Kidney capillary endothelial cell (primary cell): ENCODE data around the gene FAIM.
"Not testable (repeated sequence)": the region's sequence is repeated elsewhere in the genome, so short reads cannot be mapped to it uniquely, and the experiment has no call there.

ENCODE experiments used
- DNase-seq: peaks from one replicate; pipeline ENCODE4 v3.0.0-alpha.2; 2018; ENCODE audit warnings: low spot score

The FAIM gene, protein sequence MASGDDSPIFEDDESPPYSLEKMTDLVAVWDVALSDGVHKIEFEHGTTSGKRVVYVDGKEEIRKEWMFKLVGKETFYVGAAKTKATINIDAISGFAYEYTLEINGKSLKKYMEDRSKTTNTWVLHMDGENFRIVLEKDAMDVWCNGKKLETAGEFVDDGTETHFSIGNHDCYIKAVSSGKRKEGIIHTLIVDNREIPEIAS

GRCh38 chr3:138608322-138609135 lies at the start of gene FAIM:
FAIM (plus strand) TSS chr3:138608771; CDS start chr3:138619727, 10,956 bp downstream.
- DNase-seq: peak; percentile 32

DNA sequence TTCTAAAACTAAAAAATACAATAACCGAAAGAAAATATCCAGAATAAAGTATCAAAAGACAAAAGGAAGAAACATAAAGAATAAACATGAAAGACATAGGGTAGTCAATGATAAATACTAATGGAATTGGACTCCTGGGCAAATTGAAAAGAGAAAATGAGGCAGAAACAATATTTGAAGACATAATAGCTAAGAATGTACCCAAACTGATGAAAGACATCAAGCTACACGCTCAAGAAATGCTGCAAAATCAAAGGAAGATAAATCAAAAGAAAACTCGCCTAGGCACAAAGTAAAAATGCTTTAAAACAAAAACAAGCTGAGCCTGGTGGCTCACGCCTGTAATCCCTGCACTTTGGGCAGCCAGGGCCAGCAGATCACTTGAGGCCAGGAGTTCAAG lies 49.4 kb upstream of the FAIM start:
- no peak for DNase-seq

- no peak for DNase-seq
Observed at GRCh38 chr3:138560501-138560900, 48.1 kb upstream of the FAIM start.

DNA sequence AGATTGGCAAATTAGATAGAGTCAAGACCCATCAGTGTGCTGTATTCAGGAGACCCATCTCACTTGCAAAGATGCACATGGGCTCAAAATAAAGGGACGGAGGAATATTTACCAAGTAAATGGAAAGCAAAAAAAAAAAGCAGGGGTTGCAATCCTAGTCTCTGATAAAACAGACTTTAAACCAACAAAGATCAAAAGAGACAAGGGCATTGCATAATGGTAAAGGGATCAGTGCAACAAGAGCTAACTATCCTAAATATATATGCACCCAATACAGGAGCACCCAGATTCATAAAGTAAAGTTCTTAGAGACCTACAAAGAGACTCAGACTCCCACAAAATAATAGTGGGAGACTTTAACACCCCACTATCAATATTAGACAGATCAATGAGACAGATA lies 45.7 kb upstream of the FAIM start:
- DNase-seq: not testable (repeated sequence)

DNA sequence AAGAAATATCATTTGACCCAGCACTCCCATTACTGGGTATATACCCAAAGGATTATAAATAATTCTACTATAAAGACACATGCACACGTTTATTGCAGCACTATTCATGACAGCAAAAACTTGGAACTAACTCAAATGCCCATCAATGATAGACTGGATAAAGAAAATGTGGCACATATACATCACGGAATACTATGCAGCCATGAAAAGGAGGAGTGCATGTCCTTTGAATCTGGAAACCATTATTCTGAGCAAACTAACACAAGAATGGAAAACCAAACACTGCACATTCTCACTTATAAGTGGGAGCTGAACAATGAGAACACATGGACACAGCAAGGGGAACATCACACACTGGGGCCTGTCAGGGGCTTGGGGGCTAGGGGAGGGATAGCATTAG lies 42.3 kb upstream of the FAIM start:
- not testable (repeated sequence) for DNase-seq

DNA sequence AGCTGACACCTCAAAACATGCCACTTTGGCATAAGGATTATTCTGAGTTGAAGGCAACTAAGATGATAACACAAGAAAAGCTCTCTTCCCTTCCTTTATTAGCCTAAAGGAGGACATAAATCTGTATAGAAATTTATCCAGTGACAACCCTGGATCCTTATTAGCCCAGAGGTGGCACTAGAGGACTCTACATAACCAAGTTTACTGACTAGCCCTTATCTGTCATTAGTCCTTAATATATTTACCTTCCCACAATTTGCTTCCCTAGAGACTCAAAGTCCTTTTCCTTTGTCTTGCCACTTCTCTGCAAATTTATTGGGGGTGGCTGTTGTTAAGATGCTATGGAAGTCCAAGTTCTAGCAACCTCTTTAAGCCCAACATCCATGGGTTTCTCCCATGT lies 41.2 kb upstream of the FAIM start:
- DNase-seq: no peak

DNA sequence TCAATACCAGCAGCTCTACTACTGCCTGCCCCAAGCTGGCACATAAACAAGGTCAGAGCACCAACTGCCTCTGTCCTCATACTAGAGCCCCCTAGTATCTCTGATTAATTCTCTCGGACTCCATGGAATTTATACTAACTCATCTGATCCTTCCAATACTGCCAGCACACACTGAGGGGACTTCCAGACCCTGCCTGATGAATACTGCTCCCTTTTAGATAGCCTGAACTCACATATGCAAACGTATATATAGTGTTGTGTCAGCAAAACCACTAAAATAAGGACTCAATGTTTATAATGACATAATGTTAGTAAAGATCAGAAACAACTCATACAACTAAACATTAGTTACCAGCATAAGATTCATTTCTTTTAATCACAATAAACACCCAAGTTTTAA lies 39.5 kb upstream of the FAIM start:
- DNase-seq: no peak

- DNase-seq: not testable (repeated sequence)
Observed at GRCh38 chr3:138569624-138570023, 38.9 kb upstream of the FAIM start.

DNA sequence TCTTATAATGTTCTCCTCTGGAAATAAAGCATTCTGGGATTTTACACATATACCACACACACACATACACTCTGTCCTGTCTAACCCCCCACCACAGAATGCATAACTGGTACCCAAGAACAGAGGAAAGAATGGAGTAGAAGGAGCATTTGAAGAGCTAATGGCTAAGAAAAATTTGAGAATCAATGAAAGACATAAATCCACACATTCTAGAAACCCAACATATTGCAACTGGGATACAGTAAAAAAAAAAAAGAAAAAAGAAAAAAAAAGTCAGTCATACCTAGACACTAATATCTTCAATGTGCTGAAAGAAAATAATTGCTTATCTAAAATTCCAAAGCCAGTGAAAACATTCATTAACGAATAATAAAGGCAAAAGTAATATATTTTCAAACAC lies 35.4 kb upstream of the FAIM start:
- DNase-seq: no peak

DNA sequence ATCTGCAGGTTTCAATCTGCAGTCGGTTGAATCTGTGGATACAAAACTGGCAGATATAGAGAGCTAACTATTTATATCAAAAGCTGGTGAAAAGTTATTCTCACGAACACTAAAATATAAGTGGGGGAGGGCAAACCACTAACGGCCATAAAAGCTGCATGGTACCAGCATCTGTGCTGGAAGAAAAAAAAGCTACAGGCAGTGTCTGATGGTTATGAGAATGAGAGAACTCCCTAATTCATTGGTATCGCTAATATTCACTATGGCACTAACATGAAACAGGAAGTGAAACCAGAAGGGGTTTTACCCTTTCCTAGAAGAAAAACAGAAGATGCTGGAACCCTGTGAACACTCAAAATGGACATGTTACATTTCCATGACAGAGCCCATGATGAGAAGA lies 30.4 kb upstream of the FAIM start:
- DNase-seq: no peak

DNA sequence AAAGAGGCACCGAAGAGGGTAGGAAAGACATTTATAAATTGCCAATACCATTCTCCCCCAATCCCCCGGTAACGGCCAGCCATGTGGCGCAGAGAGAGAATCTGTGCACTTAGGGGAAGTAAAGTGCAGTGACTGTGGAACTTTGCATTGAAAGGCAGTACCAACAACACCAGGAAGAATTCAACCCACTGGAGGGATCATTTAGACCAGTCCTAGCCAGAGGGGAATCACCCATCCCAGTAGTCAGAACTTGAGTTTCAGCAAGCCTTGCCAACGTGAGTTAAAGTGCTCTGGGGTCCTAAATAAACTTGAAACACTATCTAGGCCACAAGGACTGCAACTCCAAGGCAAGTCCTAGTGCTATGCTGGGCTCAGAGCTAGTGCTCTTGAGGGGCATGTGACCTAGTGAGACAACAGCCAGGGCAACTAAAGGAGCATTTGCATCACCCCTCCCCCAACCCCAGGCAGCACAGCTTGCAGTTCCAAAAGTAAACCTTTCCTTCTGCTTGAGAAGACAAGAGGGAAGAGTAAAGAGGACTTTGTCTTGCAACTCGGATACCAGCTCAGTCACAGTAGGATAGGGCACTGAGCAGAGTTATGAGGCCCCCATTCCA lies 29.5 kb upstream of the FAIM start:
- no peak for DNase-seq

GRCh38 chr3:138587374-138587773 lies 21.2 kb upstream of the FAIM start:
- no peak for DNase-seq

GRCh38 chr3:138588445-138588844 lies 20.1 kb upstream of the FAIM start:
- no peak for DNase-seq

GRCh38 chr3:138591392-138591791 lies 17.2 kb upstream of the FAIM start:
- no peak for DNase-seq

DNA sequence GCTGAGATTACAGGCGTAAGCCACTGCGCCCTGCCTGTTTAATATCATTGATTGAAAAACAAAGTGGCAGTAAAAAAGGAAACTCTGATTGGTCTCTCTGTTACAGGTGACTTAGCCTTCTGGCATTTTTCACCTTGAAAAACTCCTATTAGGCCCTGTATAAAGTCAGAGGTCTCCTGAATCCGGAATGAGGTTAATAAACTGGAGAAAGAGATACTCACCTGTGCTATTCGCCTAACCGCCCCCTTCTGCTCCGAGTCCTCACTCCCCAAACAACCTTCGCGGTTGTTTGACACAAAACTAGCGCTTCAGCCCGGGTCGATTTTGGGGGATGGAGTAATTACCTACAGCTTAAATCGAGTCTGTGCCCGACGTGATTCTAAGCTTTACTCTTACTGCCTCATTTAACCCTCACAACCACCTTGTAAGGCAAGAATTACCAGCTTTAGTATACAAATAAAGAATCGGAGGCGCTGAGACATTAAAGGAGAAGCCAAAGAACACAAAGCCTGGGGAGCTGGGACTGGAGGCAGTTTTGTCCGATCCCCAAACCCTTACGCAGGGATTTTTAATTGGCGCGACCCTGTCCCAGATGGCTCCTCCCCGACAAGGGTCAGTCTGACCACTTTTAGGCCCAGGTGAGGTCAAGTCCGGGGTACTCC lies 15.0 kb upstream of the FAIM start:
- DNase-seq: no peak

- peak; percentile 83 for DNase-seq
Observed at GRCh38 chr3:138594150-138594934, 14.2 kb upstream of the FAIM start, which contains the start of gene CEP70. CEP70 (minus strand) TSS chr3:138594260; CDS start chr3:138572927, 21,333 bp downstream.

GRCh38 chr3:138594935-138595610 lies 13.5 kb upstream of the FAIM start:
- DNase-seq: no peak

- not testable (repeated sequence) for DNase-seq
Observed at GRCh38 chr3:138597186-138597976, 11.2 kb upstream of the FAIM start.

DNA sequence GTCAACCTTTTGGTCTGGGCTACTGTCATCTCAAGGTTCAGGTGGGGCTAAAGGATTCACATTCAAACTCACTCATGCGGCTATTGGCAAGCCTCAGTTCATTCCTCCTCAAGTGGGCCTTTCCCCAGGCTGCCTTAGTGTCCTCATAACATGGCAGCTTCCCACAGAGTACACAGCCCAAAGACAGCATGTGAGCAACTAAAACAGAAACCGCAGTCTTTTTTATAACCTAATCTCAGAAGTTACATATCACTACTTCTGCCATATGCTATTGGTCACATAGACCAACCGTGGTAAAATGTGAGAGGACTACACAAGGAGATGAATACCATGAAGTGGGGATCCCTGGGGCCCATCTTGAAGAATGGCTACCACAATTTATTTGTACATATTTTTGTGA lies 10.0 kb upstream of the FAIM start:
- no peak for DNase-seq

- DNase-seq: no peak
Observed at GRCh38 chr3:138600100-138600745, 8.3 kb upstream of the FAIM start.
